Measurements from ENCODE around the gene GLDC. TPM values are rescaled to one million over a fixed set of nuclear protein-coding genes. Genes with fewer than 3 reads are reported as not detected.

The GLDC gene
- total and polyA plus RNA-seq, 8 donors = 0.41 to 8.1 (median 3.3) TPM

- DNase-seq (no peak), ATAC-seq (peak; percentile 26)
- H3K4me3 ChIP-seq = no peak overlapping the region
- intact Hi-C loops (cut with DNase I) = no loop called here
- TF ChIP-seq CTCF (IDR thresholded peaks at IDR 0.05) = no peak
- H3K27me3 ChIP-seq = no peaks in the 10 kb centered on the region
- H3K36me3 ChIP-seq = peaks cover 0 to 58% of the 10 kb centered on the region in 2 donors
- no peaks in the 10 kb centered on the region for H3K9me3 ChIP-seq
- no peak overlapping the region for H3K27ac ChIP-seq
- H3K4me1 ChIP-seq = no peaks in the 10 kb centered on the region
Observed at GRCh38 chr9:6495466-6495865, 150.1 kb downstream of the GLDC start.

GRCh38 chr9:6490863-6491262, 154.7 kb downstream of the GLDC start:
- Histone ChIP-seq H3K9me3 (no peaks in the 10 kb centered on the region), H3K4me3 (no peak overlapping the region), H3K27me3 (no peaks in the 10 kb centered on the region), H3K4me1 (no peaks in the 10 kb centered on the region), H3K36me3 (peaks cover 0 to 60% of the 10 kb centered on the region in 2 donors), H3K27ac (no peak overlapping the region)
- intact Hi-C loops (cut with DNase I) = no loop called here
- no peak for DNase-seq
- ATAC-seq = no peak
- TF ChIP-seq CTCF (IDR thresholded peaks at IDR 0.05) = no peak

GRCh38 chr9:6489099-6489498, 156.4 kb downstream of the GLDC start:
- DNase-seq (no peak), ATAC-seq (no peak)
- H3K36me3 ChIP-seq = peaks cover 0 to 70% of the 10 kb centered on the region in 2 donors
- H3K9me3 ChIP-seq = no peaks in the 10 kb centered on the region
- intact Hi-C loops (cut with DNase I) = no loop called here
- H3K27ac ChIP-seq = no peak overlapping the region
- H3K27me3 ChIP-seq = no peaks in the 10 kb centered on the region
- no peaks in the 10 kb centered on the region for H3K4me1 ChIP-seq
- TF ChIP-seq CTCF (IDR thresholded peaks at IDR 0.05) = no peak
- H3K4me3 ChIP-seq = no peak overlapping the region

GRCh38 chr9:6488395-6488794, 157.1 kb downstream of the GLDC start:
- TF ChIP-seq CTCF (IDR thresholded peaks at IDR 0.05) = no peak
- DNase-seq = no peak
- H3K27ac ChIP-seq = no peak overlapping the region
- H3K27me3 ChIP-seq = no peaks in the 10 kb centered on the region
- no peaks in the 10 kb centered on the region for H3K4me1 ChIP-seq
- peaks cover 0 to 72% of the 10 kb centered on the region in 2 donors for H3K36me3 ChIP-seq
- H3K9me3 ChIP-seq = no peaks in the 10 kb centered on the region
- intact Hi-C loops (cut with DNase I) = no loop called here
- H3K4me3 ChIP-seq = no peak overlapping the region
- no peak for ATAC-seq

- Histone ChIP-seq H3K36me3 (peaks cover 0 to 95% of the 10 kb centered on the region in 2 donors), H3K9me3 (no peaks in the 10 kb centered on the region), H3K4me3 (no peak overlapping the region), H3K27ac (no peak overlapping the region), H3K27me3 (no peaks in the 10 kb centered on the region), H3K4me1 (no peaks in the 10 kb centered on the region)
- intact Hi-C loops (cut with DNase I) = no loop called here
- no peak for TF ChIP-seq CTCF (IDR thresholded peaks at IDR 0.05)
- DNase-seq (no peak), ATAC-seq (no peak)
Observed at GRCh38 chr9:6484210-6484609, 161.3 kb downstream of the GLDC start.

Other genes with a start within 250 kb of the GLDC start
- gene UHRF2, start 232.5 kb downstream of the GLDC start, total RNA-seq = 10 to 100 TPM; 32.7 to 34.1 TPM
- gene UHRF2, start 232.5 kb downstream of the GLDC start, polyA plus RNA-seq (ENCODE audit: insufficient read length in 6 of 6) = 10 to 100 TPM; 66.2 to 86.9 (median 69.2) TPM
- 10 to 100 TPM; 25.2 to 34.8 TPM for gene KDM4C, start 112.2 kb upstream of the GLDC start, total RNA-seq
- 10 to 100 TPM; 11.7 to 16.4 (median 14.3) TPM for gene KDM4C, start 112.2 kb upstream of the GLDC start, polyA plus RNA-seq (ENCODE audit: insufficient read length in 6 of 6)

All from left lung (tissue), 10 donors.